Stimulated activated CD8-positive, alpha-beta memory T cell treated with anti-CD3 and anti-CD28 coated beads, Interleukin-7, amount 100 ng/mL, for 1 hour (primary cell): ENCODE data around the gene EXOSC10.
A peak's percentile ranks its signal among the peaks of the same experiment; 100 is the strongest.

Experiments
- DNase-seq, 2 donors: peaks; one replicate each; pipeline ENCODE4 v3.0.0-alpha.2; 2020; ENCODE audit warnings: low read depth in 2 of 2

EXOSC10 gene

DNA sequence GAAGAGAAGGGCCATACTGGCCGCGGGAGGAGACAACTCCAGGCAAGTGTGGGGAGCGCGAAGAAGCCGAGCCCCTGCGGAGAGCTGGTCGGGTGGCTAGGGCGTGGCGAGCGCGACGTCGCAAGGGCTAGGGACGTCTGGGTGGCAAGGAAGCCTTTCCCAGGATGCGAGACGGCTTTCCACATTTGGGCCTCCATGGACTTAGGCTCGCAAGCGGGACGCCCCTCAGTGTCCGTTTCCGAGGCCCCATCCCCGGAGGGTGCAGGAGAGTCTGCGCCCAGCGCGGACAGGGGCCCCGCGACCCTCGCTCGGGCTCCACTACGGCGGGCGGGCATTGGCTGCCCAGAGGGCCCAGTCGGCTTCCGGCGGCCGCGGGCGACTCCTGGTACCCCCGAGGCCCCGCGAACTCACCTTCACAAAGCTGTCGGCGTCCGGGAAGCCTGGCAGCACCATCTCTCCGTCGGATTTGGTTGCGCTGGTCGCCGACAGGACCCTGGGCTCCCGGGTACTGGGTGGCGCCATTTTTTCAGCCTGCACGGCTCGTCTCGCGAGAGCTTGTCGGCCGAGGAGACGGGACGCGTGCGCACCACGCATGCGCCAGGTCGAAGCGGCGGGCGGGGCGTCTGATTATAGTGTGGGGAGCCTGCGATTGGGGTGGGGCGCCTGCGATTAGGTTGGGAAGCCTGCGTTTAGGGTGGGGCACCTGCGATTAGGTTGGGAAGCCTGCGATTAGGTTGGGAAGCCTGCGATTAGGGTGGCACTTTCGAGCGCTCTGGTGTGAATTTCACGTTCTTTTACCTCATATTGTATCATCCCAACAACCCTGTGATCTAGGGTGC is at the start of gene EXOSC10:
Gene EXOSC10 (minus strand): TSS at position 560 of the 839 bp plus-strand sequence. CDS start 38 bp downstream, at position 522.
- DNase-seq: peak; percentile 91 to 94

DNA sequence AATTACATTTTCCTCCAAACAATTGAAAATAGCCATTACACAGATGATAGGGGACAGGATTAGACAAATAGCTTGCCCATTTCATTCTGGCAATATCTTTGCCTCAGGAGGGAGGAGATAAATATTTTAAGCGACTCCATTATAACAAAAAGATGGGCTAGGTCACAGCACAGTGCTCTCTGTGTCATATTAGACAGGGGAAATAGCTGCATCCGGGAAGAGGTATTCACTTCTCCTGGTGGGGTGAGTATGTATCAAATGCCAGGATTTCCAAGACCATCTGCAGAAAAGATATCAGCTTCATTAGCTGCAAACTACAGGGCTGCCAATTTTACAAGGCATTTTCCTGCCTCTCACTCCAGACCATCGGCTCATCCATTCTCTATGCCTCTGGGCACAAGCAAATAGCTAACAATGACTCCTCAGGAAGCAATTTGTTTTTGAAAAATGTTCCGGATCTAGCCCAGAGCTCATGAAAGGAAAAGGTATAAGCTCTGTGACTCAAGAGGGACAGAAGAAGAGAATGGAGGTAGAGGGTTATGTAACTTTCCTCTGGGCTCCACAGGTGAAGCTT is 47.6 kb upstream of the EXOSC10 start:
- DNase-seq: no peak

DNA sequence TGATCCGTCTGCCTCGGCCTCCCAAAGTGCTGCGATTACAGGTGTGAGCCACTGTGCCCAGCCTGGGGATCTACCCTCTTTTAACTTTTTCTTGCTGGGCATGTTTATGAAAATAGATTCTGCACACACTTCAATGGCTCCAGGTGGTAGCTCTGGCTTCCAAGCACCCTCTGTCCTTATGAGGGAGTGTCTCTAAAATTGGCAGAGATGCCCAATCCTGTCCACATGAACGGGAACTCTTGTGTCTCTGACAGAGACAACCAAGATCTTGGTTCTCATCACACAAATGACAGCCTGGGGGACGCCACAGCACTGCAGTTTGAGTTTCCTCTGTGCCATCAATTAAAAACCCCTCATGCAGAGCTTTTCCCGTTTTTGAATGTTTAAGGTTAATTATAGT is 46.1 kb upstream of the EXOSC10 start:
- DNase-seq: no peak

DNA sequence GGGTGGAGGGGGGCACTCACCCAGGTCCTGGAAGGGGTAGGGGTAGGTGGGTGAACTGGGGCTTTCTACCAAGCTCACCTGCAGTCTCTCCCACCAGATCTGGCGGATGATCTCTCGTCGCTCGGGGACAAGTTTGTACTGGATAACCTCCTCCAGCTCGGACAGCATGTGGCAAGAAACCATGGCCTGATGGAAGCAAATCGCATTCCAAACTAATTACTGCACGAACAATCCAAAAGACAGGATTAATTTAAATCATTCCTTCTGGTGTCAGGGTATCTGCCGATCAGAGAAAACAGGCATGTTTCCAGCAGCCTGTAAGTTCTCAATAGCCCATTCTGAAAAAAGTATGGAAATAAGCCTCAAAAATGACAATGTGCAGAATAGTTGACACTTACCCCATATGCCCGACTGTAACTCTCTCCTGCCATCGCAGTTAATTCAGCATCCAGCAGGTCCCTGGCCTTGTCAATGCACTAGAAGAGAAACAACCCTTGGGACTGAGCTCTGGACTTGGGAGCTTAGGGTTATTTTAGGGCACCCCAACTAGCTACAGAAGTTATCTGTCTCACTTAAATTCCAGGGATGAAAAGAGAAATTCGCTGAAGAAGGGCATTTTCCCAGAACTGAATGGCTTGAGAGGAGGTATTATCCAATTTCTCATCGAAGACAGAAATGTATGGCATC is 45.0 kb upstream of the EXOSC10 start:
- no peak for DNase-seq

DNA sequence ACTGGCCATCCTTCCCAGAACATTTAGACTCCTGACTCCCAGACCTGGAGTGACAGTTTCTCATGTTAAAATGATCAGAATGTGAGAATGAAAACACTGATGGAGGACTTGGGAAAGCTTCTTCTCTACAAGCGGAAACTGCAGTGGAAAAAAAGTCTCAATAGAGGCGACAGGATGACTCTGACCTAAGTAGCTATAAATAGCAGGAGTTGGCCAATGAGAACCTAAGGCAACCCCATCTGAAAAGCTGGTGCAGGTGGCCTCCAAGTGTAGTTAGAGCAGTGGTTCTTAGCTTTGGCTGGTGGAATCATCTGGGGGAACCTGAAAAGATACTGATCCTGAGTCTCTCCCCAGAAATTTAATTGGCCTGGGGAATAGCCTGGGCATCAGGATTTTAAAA is 44.2 kb upstream of the EXOSC10 start:
- no peak for DNase-seq

DNA sequence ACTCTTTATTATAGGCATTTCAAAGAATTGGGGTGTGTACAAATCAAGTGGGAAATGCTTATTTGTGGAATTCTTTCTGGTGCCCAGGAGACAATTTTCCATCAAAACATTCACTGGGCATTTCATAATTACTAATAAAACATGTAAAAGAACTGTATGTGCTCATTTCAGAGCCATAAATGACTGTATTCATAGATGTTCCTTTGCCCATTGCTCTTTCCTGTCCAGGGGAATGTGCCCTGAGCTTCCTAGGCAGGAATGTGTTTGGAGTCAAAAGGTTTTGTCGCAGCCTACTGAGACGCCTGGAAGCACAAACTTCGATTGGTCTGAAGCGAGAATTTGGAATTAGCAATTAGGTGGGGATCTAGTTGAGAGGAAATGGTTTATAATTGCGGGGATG is 43.7 kb upstream of the EXOSC10 start:
- DNase-seq: no peak

DNA sequence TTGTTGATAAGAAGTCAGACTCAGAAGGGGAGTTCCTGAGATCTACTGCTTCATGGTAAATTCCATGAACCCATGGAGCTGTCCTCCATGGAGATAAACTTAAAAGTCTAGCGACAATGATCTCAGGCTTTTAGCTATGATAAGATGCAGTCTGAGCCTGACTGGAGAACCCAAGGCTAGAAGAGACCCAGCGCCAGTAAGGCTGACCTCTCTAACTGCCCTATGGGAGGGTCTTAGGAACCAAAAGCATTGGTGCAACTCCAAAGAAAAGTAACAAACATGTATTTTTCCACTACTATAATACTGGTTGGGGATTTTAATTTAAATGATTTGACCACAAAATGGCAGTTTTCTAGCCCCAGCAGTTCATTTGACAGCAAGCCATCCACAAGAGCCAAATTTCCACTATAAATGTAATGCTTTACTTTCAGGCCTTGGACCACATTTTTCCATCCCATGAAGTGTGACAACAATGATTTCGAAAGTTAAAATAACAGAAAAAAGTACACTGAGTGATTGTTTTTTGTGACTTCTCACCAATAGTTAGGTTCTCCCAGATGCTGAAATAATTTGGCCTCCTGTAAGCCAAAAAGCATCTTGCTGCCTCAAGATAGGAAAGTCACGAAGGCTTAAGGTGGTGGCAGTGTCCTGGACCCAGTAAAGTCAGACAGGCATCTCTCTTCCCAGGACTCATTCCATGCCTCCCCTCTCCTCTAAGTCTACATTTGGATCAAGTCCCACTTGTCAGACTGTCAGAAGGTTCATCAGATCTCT is 43.1 kb upstream of the EXOSC10 start:
- DNase-seq: no peak

DNA sequence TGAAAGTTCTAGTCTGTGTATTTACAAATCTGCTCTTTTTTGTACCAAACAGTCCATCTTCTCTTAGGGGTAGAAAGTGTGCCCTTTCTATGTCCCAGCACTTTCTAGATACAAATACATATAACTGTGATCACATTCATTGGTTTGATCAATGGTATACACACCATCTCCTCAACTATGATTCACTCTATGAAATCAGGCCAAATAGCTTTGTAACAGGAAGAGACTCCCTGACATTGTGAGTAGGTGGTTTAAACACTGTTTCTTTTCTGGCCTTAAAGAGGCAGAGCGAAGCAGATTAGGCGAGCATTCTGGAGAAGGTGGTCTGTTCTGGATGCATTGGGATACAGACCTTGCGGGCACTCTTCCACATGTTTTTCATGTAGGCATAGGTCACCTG is 39.3 kb upstream of the EXOSC10 start:
- DNase-seq: no peak

DNA sequence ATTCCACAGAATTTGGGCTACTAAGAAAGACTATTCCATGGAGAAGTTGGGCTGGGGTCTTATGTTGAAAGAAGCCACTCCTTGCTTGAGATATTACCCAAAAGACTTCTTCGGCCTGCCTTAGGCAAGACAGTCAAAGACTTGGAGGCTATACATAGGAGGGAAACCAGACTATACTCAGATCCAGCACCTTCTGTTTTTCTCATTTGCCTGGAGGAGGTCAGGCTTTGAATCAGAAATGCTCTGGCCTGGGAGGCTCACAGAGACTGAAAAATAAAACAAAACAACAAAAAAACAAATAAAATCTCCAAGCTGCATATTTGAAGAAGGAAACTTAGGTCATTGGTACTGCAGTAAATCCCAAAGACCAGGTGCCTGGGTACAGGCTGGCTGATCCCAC is 38.4 kb upstream of the EXOSC10 start:
- no peak for DNase-seq

DNA sequence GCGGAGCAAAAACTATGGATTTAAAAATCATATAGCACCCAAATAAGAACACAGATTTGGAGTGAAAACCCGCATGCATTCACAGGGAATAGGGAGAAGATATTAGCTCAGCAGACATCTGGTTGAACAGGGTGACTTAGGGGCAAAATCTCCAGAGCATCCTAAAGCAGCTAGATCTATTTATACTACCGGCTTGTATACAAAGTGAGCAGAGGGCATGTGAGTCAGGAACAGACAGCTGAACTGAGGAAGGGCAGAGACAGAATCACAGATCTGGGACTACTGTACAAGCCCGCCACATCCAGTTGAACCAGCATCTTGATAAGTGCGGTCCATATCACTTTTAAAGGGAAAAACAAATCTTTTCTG is 35.2 kb upstream of the EXOSC10 start:
- DNase-seq: no peak

DNA sequence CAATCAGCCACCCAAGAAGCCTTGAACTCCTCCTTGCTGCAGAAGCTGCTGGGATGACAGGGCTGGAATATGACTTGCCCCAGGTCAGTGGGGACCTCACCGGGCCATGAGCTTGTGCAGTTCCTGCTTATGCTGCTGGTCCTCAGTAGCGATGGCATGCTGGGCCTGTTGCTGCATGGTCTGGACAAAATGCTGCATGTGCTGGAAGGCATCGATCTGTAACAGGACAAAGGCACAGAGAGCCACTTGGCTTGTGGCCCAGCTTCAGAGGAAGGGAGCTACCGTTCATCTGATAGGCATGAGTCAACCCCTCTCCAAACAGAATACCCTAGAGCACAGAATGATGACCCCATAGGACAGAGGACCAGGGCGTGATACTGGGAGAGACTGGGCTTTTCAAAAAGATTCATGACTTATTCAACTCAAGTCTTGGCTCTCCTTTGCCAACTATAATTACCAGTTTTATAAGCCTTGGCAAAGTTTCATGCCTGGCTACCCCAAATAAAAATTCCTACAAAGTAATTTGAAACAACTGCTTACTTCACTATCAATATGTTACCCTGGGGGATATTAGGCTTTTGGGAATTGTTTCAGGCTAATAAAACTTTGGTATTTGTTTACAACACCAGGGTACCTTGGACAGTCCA is 34.7 kb upstream of the EXOSC10 start:
- DNase-seq: no peak

DNA sequence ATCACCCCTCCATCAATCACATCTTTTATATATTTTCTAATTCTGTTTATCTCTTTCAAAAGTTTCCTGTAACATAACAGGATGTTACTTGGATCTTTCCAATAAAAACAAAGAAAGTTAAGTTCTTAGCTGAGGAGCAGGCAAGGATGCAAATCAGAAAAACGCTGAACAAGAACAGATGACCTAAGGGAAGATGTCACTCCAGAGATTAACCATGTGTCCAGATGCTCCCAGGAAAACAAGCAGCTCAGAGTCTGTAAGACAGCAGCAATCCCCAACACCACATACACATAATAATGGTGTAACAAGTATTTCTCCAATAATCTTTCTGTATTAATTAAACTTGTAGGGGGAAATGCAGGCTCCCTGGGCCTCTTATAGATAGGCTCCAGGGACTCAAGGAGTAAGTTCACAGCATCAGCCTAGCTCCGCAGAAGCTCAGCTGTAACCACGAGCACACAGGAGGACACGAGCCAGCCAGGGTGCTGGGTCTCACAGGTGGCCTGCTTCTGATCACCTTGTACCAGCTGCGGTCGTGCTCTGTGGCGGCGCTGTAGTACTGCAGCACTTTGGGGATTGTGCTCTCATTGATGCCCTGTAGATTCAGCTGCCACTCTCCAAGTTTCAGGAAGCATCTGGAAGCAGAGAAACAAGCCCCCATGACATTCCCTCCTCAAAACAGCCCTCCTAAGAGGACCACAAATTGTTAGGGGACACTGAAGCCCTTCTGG is 33.1 kb upstream of the EXOSC10 start:
- DNase-seq: no peak

DNA sequence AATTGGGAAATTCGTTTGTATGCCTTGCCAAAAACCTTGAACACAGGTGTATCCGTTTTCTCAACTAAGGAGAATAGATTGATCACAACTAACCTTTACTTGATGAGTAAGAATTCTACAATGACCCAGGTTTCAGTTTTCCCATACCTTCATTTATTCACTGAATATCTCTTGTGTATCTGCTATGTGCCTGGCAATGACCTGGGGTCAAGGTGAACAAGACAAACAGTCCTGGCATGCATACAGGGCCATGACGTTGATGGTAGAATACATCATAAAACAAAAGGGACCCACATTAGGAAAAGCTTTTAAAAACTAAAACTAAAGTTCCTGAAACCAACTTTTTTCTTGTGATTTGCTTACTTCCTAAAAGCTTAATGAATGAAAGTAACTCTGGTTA is 32.1 kb upstream of the EXOSC10 start:
- DNase-seq: no peak

DNA sequence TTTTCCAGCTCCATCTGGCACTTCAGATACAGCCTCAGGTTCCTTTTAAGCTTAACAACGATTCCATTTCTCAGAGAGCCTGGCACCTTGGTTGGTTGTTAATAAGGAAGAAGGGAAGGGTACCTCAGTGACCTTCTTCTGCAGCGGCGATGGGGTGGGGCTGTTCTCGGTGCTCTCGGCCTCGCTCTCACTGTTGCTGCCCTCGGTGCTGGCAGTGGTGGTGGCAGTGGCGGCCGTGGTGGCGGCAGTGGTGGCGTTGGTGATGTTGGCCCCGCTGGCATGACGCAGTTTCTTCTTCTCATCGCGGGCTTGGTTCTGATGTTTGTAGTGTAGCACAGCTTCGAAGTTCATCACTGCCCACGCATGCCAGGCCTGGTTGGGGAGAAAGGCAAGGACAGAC is 30.7 kb upstream of the EXOSC10 start:
- no peak for DNase-seq

DNA sequence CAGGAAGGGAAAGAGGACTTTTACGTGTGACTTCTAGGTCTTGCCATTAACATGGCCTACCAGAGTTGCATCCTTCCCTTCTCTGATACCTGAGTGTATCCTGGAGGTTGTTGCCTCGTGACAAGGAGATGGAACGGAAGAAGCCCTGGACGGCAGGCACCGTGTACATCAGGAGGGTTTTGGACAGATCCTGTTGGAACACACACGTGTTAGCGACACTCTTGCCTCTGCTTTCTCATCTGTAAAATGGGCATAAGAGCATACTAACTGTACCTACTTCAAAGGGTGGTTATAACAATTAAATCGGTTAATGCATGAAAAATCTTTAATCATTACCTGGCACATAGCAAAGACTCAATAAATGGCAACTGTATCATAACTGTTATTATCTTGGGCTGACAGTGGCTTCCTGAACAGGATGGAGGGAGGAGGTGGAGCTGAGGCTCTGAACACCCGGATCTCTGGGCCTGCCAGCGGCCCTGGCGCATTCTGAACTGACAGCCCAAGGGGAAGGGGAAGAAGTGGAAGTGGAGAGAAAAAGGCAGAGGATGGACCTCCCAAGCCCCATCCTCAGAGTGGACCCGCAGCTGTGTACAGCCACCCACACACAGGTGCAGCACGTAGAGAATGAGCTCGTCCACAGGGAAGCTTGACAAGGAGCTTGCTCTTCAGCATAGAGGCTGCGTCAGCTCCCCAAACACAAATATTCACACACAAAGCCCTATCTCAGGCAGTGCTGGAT is 30.2 kb upstream of the EXOSC10 start:
- no peak for DNase-seq

DNA sequence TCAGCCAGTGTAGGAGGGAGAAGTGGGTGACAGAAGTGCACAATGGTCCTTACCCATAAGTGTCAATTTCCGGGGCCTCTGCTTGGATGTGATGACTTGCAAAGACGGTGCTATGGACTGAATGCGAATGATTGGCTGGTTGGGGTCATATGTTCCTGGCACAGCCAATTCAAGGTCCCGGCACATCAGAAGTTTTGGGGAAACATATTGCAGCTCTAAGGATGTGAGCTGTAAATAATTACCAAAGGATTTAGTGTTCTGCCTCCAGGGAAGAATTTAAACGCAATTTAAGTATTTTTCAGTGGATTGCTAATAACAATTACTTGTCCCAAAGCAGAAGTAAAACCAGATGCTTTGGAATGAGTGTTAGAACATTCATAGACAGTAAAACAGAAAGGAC is 26.9 kb upstream of the EXOSC10 start:
- DNase-seq: no peak

DNA sequence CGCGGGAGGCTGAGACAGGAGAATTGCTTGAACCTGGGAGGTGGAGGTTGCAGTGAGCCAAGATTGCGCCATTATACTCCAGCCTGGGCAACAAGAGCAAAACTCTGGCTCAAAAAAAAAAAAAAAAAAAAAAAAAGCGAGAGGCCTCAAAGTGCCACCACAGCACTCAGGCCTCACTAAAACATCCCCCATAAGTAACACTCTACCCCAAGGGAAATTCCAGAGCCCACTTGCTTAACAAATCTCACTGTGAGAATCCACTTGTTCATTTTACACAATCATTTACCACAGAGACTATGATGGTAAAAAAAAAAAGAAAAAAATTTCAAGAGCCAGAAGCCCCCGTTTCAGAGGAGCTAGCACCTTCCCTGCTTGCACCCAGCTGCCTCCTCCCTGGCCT is 26.3 kb upstream of the EXOSC10 start:
- no peak for DNase-seq

DNA sequence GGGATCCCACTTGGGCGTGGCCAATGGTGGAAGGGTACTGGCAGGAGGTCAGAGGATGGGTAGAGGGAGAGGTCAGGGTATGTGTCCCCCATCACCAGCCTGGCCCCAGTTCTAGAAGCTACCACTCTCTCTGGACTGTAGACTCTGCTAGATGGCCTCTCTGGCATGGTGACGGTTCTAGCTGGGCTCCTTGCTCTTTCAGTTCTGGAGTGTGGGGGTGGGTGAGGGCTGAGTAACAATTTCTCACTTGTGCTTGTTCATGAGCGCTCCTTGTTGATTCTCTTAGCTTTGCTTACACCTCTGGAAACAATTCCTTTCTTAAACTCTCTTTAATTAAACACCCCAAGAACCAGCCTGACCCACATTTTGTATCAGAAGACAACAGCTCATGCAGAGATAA is 25.3 kb upstream of the EXOSC10 start:
- no peak for DNase-seq

DNA sequence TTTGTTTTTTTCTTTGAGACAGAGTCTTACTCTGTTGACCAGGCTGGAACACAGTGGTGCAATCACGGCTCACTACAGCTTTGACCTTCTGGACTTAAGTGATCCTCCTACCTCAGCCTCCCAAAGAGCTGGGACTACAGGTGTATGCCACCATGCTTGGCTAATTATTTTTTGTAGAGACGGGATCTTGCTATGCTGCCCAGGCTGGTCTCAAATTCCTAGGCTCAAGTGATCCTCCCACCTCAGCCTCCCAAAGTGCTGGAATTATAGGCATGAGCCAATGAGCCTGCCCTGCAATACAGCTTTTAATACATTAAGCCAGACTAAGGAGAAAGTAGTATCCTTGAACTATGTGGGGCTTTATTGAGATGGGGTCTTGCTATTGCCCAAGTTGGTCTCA is 16.6 kb upstream of the EXOSC10 start:
- DNase-seq: no peak

DNA sequence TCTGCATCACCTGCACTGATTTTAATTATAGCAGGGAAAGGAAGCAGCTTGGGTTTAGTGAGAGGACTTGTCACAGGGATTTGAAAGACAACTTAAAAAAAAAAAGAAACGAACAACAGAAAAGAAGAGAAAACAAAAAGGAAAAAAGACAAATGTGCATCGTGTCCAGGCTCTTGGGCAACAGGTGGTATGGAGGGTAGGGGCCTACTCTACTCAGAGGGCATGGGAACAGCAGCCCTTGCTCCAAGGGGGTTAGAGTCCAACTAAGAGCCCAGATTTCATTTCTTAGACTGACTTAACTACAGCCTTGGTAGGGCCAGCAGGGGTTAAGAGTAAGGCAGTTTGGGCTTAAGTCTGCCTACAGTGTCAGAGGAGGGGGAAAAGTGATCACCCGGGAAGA is 15.3 kb upstream of the EXOSC10 start:
- no peak for DNase-seq
